K562 (cell line): Measurements from ENCODE around the gene PCCA.

ENCODE experiments used
- ETV1 ChIP-seq: fragments of 450-650 bp; conservative IDR thresholded peaks from 2 replicates; pipeline ENCODE4 v1.6.1; 2016; ENCODE audit warnings: missing genetic modification characterization, control low read depth, low read depth, missing compliant biosample characterization
- POLR2A ChIP-seq: fragments of 450-650 bp; conservative IDR thresholded peaks from 2 replicates; pipeline ENCODE4 v1.6.1; 2016
- TARDBP ChIP-seq: fragments of 450-650 bp; IDR thresholded peaks from 2 replicates; pipeline ENCODE4 v1.6.1; 2016
- TCF3 ChIP-seq: sonication (generic); formaldehyde crosslinking; IDR thresholded peaks from 2 replicates; pipeline ENCODE4 v1.4.0; 2020; ENCODE audit warnings: mild to moderate bottlenecking, missing genetic modification reagents

- TF ChIP-seq TCF3 (CRISPR knock-in tag) (no peak), ETV1 (tag) (no peak), POLR2A (no peak), TARDBP (no peak)
Measured at GRCh38 chr13:100301418-100301817, 212.5 kb downstream of the PCCA start.
